Lower leg skin (tissue), 4 donors: ENCODE results near the gene GGT6. TPM values are rescaled to one million over a fixed set of nuclear protein-coding genes. Genes with fewer than 3 reads are reported as not detected.

Experiments used
- DNase-seq, 2 donors: peaks; one replicate each; pipeline ENCODE4 v3.0.0-alpha.2; 2019; ENCODE audit warnings: low spot score in 2 of 2
- H3K4me3 ChIP-seq: fragments of 200-600 bp; sonication (generic); 2 replicates; pipeline ENCODE4 v1.5.1; 2017; ENCODE audit warnings: mild to moderate bottlenecking, low read depth; ENCODE audit not compliant: poor library complexity, severe bottlenecking
- POLR2A ChIP-seq, 2 donors: fragments of 450-650 bp; IDR thresholded peaks; one replicate each; pipeline ENCODE4 v1.6.1; 2016 to 2017; ENCODE audit warnings: antibody characterized with exemption in 2 of 2, mild to moderate bottlenecking in 1 of 2, moderate library complexity in 1 of 2
- WGBS, 2 donors: methylation state at CpG; one replicate each; pipeline ENCODE4 v1.1.5; 2018; 5-methylcytosine and 5-hydroxymethylcytosine counted together
- intact Hi-C: fragments of 100-400 bp; cut with DNase I; formaldehyde crosslinking; loops from one replicate; pipeline ENCODE4 v1.15.0; 2023; ENCODE audit warnings: low total_unique reads
- total RNA-seq, 4 donors: library from RNA; depleted of rRNA; stranded (reverse); fragments of >200 nt; gene quantifications; one replicate each; pipeline ENCODE4 v1.1.0, GENCODE V29; 2016
- TF ChIP-seq, protein P1 (sequence below), 3 donors: fragments of 450-650 bp; IDR thresholded peaks; one replicate each; pipeline ENCODE4 v1.5.1; 2016; ENCODE audit warnings: antibody characterized with exemption in 3 of 3, mild to moderate bottlenecking in 3 of 3, moderate library complexity in 2 of 3

Gene GGT6
- total RNA-seq, 4 donors from 2014 or later, result 133 to 232 (median 184) TPM

DNA sequence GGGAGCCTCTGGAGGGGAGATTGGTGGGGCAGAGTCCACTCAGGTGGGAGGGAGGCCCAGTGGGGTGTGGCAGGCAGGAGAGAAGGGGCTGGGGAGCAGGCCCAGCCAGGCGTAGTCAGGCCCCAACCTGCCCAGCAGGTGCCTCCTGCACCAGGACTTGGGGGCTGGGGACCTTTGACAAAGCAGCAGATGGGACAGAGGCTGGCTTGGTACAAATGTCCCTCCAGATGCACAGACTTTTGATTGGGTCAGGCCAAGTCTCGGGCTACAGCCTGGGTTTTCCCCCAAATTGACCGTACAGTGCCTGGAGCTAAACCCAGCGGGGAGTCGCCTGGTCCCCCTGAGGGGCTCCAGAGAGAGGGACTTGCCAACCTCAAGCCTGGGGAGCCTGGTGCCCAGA, 411 bp downstream of the GGT6 start:
- no peak for DNase-seq
- TF ChIP-seq, protein P1, sequence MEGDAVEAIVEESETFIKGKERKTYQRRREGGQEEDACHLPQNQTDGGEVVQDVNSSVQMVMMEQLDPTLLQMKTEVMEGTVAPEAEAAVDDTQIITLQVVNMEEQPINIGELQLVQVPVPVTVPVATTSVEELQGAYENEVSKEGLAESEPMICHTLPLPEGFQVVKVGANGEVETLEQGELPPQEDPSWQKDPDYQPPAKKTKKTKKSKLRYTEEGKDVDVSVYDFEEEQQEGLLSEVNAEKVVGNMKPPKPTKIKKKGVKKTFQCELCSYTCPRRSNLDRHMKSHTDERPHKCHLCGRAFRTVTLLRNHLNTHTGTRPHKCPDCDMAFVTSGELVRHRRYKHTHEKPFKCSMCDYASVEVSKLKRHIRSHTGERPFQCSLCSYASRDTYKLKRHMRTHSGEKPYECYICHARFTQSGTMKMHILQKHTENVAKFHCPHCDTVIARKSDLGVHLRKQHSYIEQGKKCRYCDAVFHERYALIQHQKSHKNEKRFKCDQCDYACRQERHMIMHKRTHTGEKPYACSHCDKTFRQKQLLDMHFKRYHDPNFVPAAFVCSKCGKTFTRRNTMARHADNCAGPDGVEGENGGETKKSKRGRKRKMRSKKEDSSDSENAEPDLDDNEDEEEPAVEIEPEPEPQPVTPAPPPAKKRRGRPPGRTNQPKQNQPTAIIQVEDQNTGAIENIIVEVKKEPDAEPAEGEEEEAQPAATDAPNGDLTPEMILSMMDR (IDR thresholded peaks at IDR 0.05), result no peak
- no peak for TF ChIP-seq POLR2A (IDR thresholded peaks at IDR 0.05)
- intact Hi-C loops, result no loop called here
- WGBS, 2 donors, result 54 to 78% methylated on average over 5 of the region's 5 CpGs
- no peak overlapping the region for H3K4me3 ChIP-seq

DNA sequence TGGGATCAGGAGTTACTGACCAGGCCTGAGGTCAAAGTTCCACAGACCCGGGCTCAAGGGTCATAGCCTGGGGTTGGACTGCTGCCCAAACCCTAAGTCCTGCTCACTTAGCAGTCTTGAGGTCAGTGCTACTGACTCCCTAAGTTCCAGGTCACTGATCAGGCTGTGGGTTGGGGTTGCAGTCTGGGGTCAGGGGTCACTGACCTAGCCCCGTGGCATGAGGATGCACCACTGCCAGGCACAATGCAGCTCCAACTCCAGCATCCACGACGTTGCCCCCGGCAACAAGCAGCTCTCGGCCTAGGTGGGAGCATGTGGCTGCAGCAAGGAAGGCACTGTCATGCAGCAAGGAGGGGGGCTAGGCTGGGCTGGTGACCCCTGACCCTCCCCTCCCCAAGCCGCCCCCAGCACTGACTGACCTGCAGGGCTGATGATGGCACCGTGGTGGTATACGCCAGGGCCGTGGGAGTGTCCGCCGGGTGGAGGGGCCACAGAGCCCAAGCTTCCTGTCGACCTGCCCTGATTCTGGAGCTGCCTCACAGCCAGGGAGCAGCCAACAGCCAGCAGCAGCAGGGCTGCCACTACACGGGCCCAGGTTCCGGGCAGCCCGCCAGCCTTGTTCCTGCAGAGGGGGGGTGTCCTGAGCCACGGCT, 1.1 kb downstream of the GGT6 start:
- DNase-seq, result no peak
- no peak for TF ChIP-seq POLR2A (IDR thresholded peaks at IDR 0.05)
- TF ChIP-seq, protein P1 (IDR thresholded peaks at IDR 0.05), result no peak
- intact Hi-C loops, result no loop called here
- no peak overlapping the region for H3K4me3 ChIP-seq
- WGBS, 2 donors, result 0 to 51% methylated on average over 1 to 15 of the region's 17 CpGs

DNA sequence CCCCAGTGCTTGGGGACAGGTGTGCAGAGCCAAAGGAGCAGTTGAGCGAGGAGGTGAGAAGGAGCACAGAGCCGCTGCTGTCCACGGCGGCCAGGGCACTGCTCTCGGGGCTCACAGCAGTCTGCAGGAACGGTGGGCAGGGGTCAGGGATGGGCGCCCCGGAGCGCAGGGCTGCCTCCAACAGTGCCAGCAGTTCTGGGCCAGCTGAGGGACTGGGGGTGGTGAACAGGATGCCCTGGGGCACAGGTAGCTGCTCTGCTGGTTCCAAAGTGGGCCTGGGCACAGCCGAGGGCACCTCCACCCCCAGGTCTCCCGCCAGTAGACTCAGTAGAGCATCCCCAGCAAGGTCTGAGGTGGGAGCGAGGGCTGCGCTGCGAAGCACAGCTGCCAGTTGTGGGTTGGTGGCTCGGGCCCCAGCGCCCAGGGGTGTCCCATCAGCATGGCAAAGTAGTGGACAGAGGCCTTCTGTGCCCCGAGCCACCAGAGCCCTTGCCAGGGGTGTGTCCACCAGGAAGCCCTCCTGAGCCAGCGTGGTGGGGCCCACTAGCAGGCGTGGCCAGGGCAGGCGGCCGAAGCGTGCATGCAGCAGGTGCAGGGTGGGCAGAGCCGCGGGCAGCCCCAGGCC, 1.9 kb downstream of the GGT6 start:
- intact Hi-C loops, result no loop called here
- 86 to 89% methylated on average over 13 to 21 of the region's 24 CpGs for WGBS, 2 donors
- TF ChIP-seq, protein P1 (IDR thresholded peaks at IDR 0.05), result no peak
- TF ChIP-seq POLR2A (IDR thresholded peaks at IDR 0.05), result no peak
- H3K4me3 ChIP-seq, result no peak overlapping the region
- no peak for DNase-seq

DNA sequence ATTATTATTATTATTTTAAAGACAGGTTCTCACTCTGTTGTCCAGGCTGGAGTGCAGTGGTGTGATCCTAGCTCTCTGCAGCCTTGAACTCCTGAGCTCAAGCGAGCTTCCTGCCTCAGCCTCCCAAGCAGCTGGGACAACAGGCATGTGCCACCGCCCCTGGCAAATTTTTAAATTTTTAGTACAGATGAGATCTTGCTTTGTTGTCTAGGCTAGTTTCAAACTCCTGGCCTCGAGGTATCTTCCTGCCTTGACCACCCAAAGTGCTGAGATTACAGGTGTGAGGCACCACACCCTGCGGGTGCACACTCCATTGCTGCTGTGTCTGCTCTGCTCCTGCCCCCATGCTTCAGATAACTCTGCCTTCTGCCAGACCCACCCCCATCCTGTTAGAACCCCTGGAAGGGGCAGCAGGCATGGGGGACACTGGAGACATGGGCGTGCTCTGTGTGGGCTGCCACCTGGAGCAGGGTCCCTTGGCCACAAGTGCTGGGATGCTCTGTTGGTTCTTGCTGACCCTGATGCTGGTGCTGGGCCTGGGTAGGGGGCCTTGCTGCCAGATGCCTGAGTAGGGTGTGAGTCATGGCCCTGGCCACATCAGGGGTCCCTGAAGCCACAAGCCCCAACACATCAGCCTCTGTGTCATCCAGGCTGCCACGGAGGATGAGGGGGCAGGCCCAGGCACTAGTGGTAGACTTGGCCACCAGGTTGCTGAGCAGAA, 2.6 kb downstream of the GGT6 start:
- no peak for DNase-seq
- intact Hi-C loops, result no loop called here
- no peak overlapping the region for H3K4me3 ChIP-seq
- TF ChIP-seq POLR2A (IDR thresholded peaks at IDR 0.05), result no peak
- TF ChIP-seq, protein P1 (IDR thresholded peaks at IDR 0.05), result no peak
- 76 to 81% methylated on average over 6 of the region's 6 CpGs for WGBS, 2 donors

DNA sequence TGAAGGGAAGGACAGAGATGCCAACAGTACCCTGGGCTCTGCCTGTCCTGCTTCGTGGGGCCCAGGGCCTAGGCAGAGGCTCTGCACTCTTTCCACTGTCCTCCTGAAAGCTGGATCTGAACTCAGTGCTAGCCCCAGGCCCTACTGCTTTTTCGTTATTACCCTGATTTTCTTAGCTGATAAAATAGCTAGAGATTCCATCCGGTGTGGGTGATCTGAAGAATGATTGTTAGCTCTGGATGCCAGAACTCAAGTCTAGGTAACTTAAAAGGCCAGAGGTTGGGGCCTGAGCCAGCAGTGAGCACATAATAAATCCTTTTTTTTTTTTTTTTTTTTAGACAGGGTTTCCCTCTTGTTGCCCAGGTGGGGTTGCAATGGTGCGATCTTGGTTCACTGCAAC, 3.4 kb downstream of the GGT6 start:
- no peak for TF ChIP-seq POLR2A (IDR thresholded peaks at IDR 0.05)
- TF ChIP-seq, protein P1 (IDR thresholded peaks at IDR 0.05), result no peak
- H3K4me3 ChIP-seq, result no peak overlapping the region
- 79 to 80% methylated on average over 4 of the region's 4 CpGs for WGBS, 2 donors
- intact Hi-C loops, result no loop called here
- no peak for DNase-seq
